PC-3 (cell line): Measurements from ENCODE around the gene IL1RAPL2. TPM values are rescaled to one million over a fixed set of nuclear protein-coding genes. Genes with fewer than 3 reads are reported as not detected.

Experiments used
- ATAC-seq: fragments of 200-7000 bp; cut with Tn5 transposase; 2 replicates; pipeline ENCODE4 v1.9.1; 2020; ENCODE audit warnings: mild to moderate bottlenecking, moderate library complexity
- BruUV-seq: library from RNA; stranded (reverse); fragments of 400-500 nt; replicated peaks from 2 replicates; lab custom pipeline; 2021; lab: Mats Ljungman, UMichigan
- CTCF ChIA-PET: fragments of 300-600 bp; sonication (Branson Sonifier 250); formaldehyde crosslinking; loops from one replicate; lab custom pipeline; 2022; ENCODE audit warnings: antibody characterized with exemption; lab: Charles Lee
- POLR2A ChIA-PET: fragments of 300-600 bp; sonication (Branson Sonifier 250); formaldehyde crosslinking; loops from one replicate; lab custom pipeline; 2022; ENCODE audit warnings: antibody characterized with exemption; ENCODE audit not compliant: unreplicated experiment; lab: Charles Lee
- DNase-seq: peaks from one replicate; pipeline ENCODE4 v3.0.0-alpha.2; 2015
- H2AFZ ChIP-seq: fragments of 300-600 bp; sonication (generic); 2 replicates; pipeline ENCODE4 v1.6.0; 2016; ENCODE audit warnings: antibody characterized with exemption, low read length
- H3F3A ChIP-seq: fragments of 300-600 bp; sonication (generic); one replicate; pipeline ENCODE4 v1.6.0; 2017; ENCODE audit warnings: antibody characterized with exemption, low read length, control low read depth, mild to moderate bottlenecking; ENCODE audit not compliant: unreplicated experiment
- H3K27ac ChIP-seq: fragments of 300-600 bp; sonication (generic); 2 replicates; pipeline ENCODE4 v1.5.1; 2016; ENCODE audit warnings: mild to moderate bottlenecking, low read length
- H3K27me3 ChIP-seq: fragments of 300-600 bp; sonication (generic); 2 replicates; pipeline ENCODE4 v1.6.1; 2016; ENCODE audit warnings: low read length, mixed read lengths
- H3K36me3 ChIP-seq: fragments of 300-600 bp; sonication (generic); 2 replicates; pipeline ENCODE4 v1.6.1; 2016; ENCODE audit warnings: low read depth, mixed run types, low read length, mixed read lengths
- H3K4me1 ChIP-seq: fragments of 300-600 bp; sonication (generic); 2 replicates; pipeline ENCODE4 v1.5.1; 2016; ENCODE audit warnings: low read length; ENCODE audit not compliant: insufficient read depth
- H3K4me2 ChIP-seq: fragments of 300-600 bp; sonication (generic); 2 replicates; pipeline ENCODE4 v1.6.0; 2016; ENCODE audit warnings: low read length
- H3K4me3 ChIP-seq: fragments of 300-600 bp; sonication (generic); 2 replicates; pipeline ENCODE4 v1.5.1; 2016; ENCODE audit warnings: mild to moderate bottlenecking, low read length, mixed read lengths
- H3K79me2 ChIP-seq: fragments of 300-600 bp; sonication (generic); 2 replicates; pipeline ENCODE4 v1.6.1; 2017; ENCODE audit warnings: low read length, mixed read lengths
- H3K9ac ChIP-seq: fragments of 300-600 bp; sonication (generic); 2 replicates; pipeline ENCODE4 v1.6.0; 2016; ENCODE audit warnings: mild to moderate bottlenecking, low read length
- H3K9me2 ChIP-seq: fragments of 300-600 bp; sonication (generic); replicated peaks from 2 replicates; pipeline ENCODE4 v1.6.1; 2016; ENCODE audit warnings: mixed run types, low read length, mixed read lengths
- H3K9me3 ChIP-seq: fragments of 300-600 bp; sonication (generic); 2 replicates; pipeline ENCODE4 v1.6.1; 2016; ENCODE audit warnings: low read length, mixed read lengths
- H4K20me1 ChIP-seq: fragments of 300-600 bp; sonication (generic); 2 replicates; pipeline ENCODE4 v1.6.1; 2016; ENCODE audit warnings: low read length, mixed read lengths
- CTCF ChIP-seq: fragments of 300-600 bp; sonication (generic); conservative IDR thresholded peaks from 2 replicates; pipeline ENCODE4 v1.5.1; 2017; ENCODE audit warnings: antibody characterized with exemption, low read depth, mild to moderate bottlenecking, low read length
- EZH2 ChIP-seq: fragments of 300-600 bp; sonication (generic); IDR thresholded peaks from one replicate; pipeline ENCODE4 v1.6.1; 2017; ENCODE audit warnings: antibody characterized with exemption, mild to moderate bottlenecking, low read length; ENCODE audit not compliant: unreplicated experiment
- EZH2phosphoT487 ChIP-seq: fragments of 300-600 bp; sonication (generic); IDR thresholded peaks from 2 replicates; pipeline ENCODE4 v1.6.1; 2018; ENCODE audit warnings: mild to moderate bottlenecking, antibody characterized with exemption, low read length, borderline replicate concordance
- intact Hi-C: fragments of 100-400 bp; cut with micrococcal nuclease; formaldehyde crosslinking; loops from 2 replicates; pipeline ENCODE4 v1.9.0; 2023
- total RNA-seq: library from RNA; depleted of rRNA; stranded (reverse); fragments of >200 nt; gene quantifications from 2 replicates; pipeline ENCODE4 v1.2.3, GENCODE V29; 2014

IL1RAPL2 gene
- total RNA-seq, 1 experiment from 2014 or later = 0.62 TPM

- H3K36me3 ChIP-seq = no peaks in the 10 kb centered on the region
- no peaks in the 10 kb centered on the region for H3K27me3 ChIP-seq
- DNase-seq = peak; percentile 3
- H3K79me2 ChIP-seq = no peaks in the 10 kb centered on the region
- H3F3A ChIP-seq = no peaks in the 10 kb centered on the region
- H3K4me3 ChIP-seq = no peak overlapping the region
- TF ChIP-seq EZH2 (no peak), EZH2phosphoT487 (no peak), CTCF (no peak)
- H3K4me2 ChIP-seq = no peak overlapping the region
- no peaks in the 10 kb centered on the region for H4K20me1 ChIP-seq
- no peak for ATAC-seq
- no peak overlapping the region for H3K27ac ChIP-seq
- intact Hi-C loops = no loop called here
- no peak overlapping the region for H2AFZ ChIP-seq
- no peaks in the 10 kb centered on the region for H3K9me2 ChIP-seq
- ChIA-PET POLR2A (no interaction called here), CTCF (interaction anchor here (0.6 to 0.7 kb wide), 2 partner anchors 93 to 480 kb away, joined by 4 to 6 read pairs; no protein-coding TSS in a partner anchor)
- no peaks in the 10 kb centered on the region for H3K9me3 ChIP-seq
- no peaks in the 10 kb centered on the region for H3K4me1 ChIP-seq
- no peak overlapping the region for H3K9ac ChIP-seq
- no TSS peak for BruUV-seq
Measured at GRCh38 chrX:105221374-105221773, 655.4 kb downstream of the IL1RAPL2 start.

- no peaks in the 10 kb centered on the region for H4K20me1 ChIP-seq
- DNase-seq = no peak
- no TSS peak for BruUV-seq
Measured at GRCh38 chrX:105226499-105226898, 660.5 kb downstream of the IL1RAPL2 start.

More at GRCh38 chrX:105226499-105226898, 660.5 kb downstream of the IL1RAPL2 start:
- H3F3A ChIP-seq = no peaks in the 10 kb centered on the region
- ATAC-seq = no peak
- no peaks in the 10 kb centered on the region for H3K4me1 ChIP-seq
- H3K4me2 ChIP-seq = no peak overlapping the region
- H3K79me2 ChIP-seq = no peaks in the 10 kb centered on the region
- no peak overlapping the region for H3K4me3 ChIP-seq
- no peak overlapping the region for H3K9ac ChIP-seq
- intact Hi-C loops = no loop called here
- no peaks in the 10 kb centered on the region for H3K27me3 ChIP-seq
- ChIA-PET POLR2A (no interaction called here), CTCF (no interaction called here)
- no peaks in the 10 kb centered on the region for H3K9me2 ChIP-seq
- H3K27ac ChIP-seq = no peak overlapping the region
- TF ChIP-seq EZH2 (no peak), EZH2phosphoT487 (no peak), CTCF (no peak)
- H2AFZ ChIP-seq = no peak overlapping the region
- H3K36me3 ChIP-seq = no peaks in the 10 kb centered on the region
- no peaks in the 10 kb centered on the region for H3K9me3 ChIP-seq
